22Rv1 (cell line): ENCODE data around the gene MAGEB6.

Experiments used
- ZFX ChIP-seq: fragments of 450-650 bp; IDR thresholded peaks from 2 replicates; pipeline ENCODE4 v1.6.1; 2017; ENCODE audit warnings: antibody characterized with exemption, borderline replicate concordance
- TF ChIP-seq, protein P1 (sequence below): fragments of 450-650 bp; IDR thresholded peaks from 2 replicates; pipeline ENCODE4 v1.5.1; 2017; ENCODE audit warnings: mild to moderate bottlenecking

DNA sequence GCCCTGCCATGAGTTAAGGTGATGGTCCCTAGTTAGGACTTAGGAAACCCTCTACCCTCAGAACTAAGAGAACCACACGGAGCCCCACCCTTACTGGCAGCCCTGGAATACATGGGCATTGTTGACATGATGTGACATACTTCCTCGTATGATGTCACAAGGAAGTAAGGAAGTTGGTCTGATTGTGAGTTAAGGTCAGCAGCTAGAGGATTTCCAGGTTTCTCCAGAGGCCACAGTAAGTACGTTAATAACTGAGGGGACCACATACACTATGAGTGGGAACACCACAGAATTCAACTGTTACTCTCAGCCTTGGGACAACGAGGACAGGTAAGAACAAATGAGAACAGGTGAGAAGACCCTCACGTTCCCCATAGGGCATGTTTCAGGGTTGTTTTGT, 23.6 kb downstream of the MAGEB6 start, which contains the start of gene MAGEB5:
- TF ChIP-seq, protein P1, sequence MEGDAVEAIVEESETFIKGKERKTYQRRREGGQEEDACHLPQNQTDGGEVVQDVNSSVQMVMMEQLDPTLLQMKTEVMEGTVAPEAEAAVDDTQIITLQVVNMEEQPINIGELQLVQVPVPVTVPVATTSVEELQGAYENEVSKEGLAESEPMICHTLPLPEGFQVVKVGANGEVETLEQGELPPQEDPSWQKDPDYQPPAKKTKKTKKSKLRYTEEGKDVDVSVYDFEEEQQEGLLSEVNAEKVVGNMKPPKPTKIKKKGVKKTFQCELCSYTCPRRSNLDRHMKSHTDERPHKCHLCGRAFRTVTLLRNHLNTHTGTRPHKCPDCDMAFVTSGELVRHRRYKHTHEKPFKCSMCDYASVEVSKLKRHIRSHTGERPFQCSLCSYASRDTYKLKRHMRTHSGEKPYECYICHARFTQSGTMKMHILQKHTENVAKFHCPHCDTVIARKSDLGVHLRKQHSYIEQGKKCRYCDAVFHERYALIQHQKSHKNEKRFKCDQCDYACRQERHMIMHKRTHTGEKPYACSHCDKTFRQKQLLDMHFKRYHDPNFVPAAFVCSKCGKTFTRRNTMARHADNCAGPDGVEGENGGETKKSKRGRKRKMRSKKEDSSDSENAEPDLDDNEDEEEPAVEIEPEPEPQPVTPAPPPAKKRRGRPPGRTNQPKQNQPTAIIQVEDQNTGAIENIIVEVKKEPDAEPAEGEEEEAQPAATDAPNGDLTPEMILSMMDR, result no peak
- no peak for TF ChIP-seq ZFX
